ENCODE results near the gene WDFY1.

Gene WDFY1

DNA sequence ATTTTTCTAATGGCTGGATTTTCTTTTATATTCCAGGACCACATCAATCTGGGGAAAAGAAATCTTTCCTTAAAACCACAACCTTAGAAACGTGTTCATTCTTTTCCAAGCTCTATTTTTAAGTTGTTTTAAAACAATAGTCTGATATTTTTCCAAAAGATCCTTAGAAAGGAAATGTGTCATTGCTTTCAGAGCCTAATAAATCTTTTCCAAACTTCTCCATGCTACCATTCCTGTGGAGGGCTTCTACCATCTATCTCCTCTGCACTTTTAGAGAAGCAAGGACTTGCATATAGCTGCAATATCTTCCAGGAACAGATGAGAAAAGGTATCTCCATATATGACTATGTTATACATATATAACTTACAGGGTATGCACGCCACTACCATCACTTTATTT lies 21.2 kb downstream of the WDFY1 start:
- DNase-seq (ENCODE audit: low read depth), result peak; percentile 15
- TF ChIP-seq CTCF (conservative IDR thresholded peaks at IDR 0.05; ENCODE audit: control insufficient read depth, insufficient read depth, low read depth, low read length), result no peak
- no peak overlapping the region for H3K4me3 ChIP-seq (ENCODE audit: control insufficient read depth, low read depth, low read length)

DNA sequence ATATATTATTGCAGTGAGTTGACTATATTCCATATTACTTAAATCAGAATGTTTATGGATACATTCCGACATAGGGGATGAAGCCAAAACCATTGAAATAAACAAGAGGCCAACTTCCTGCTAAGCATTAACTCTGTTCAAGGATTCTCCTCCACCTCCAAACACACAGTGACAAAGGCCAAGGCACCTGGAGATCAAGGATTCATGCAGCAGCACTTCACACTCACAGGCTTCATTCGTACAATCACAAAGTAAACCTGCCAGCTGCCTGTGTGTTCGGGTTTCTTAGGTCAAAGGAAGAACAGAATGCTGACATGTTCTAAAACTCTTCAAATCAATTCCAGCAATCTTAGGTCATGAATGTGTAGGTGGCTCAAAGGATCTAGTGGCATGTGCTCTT lies 22.8 kb downstream of the WDFY1 start:
- no peak for DNase-seq (ENCODE audit: low read depth)
- no peak overlapping the region for H3K4me3 ChIP-seq (ENCODE audit: control insufficient read depth, low read depth, low read length)
- TF ChIP-seq CTCF (conservative IDR thresholded peaks at IDR 0.05; ENCODE audit: control insufficient read depth, insufficient read depth, low read depth, low read length), result no peak

DNA sequence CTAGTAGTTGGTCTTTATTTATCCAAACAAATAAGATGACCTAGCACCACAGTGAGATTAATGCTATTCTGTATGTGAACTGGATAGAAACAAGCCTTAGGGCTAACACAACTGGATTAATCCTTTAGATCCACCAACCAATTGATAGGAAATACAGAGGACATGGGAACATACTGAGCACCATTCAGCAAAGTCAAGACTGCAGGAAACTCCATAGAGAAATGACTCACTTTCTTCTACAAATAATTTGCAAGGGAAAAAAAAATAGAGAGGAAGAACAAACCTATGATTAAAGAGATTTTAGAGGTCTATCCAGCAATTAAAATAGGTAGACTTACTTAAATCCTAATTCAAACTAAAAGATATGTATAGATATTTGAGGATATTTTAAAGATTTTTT lies 23.9 kb downstream of the WDFY1 start:
- no peak overlapping the region for H3K4me3 ChIP-seq (ENCODE audit: control insufficient read depth, low read depth, low read length)
- TF ChIP-seq CTCF (conservative IDR thresholded peaks at IDR 0.05; ENCODE audit: control insufficient read depth, insufficient read depth, low read depth, low read length), result no peak
- DNase-seq (ENCODE audit: low read depth), result no peak

GRCh38 chr2:223920109-223920508 lies 25.0 kb downstream of the WDFY1 start:
- no peak for DNase-seq (ENCODE audit: low read depth)
- H3K4me3 ChIP-seq (ENCODE audit: control insufficient read depth, low read depth, low read length), result no peak overlapping the region
- no peak for TF ChIP-seq CTCF (conservative IDR thresholded peaks at IDR 0.05; ENCODE audit: control insufficient read depth, insufficient read depth, low read depth, low read length)

DNA sequence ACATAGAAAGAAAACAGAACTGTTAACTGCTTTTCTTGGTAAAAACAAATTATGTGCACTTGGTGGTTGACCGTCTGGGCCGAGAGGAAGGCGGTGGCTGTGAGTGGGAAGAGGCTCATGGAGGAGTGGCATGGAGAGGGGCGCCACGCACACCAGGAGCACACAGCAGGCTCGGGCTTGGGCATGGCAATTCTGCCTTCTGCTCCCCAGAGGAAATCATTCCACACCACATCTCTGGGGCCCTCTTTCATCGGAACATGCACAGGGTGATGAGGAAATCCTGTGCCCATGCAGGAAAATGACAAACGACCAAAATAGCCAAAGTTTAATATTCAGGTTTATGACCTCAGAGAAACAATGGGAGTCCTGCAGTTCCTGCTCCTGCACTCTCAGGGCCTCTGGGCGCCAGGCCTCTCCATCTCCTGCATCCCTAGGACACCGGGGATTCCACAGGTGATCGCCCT lies 26.4 kb downstream of the WDFY1 start:
- H3K4me3 ChIP-seq (ENCODE audit: control insufficient read depth, low read depth, low read length), result no peak overlapping the region
- no peak for DNase-seq (ENCODE audit: low read depth)
- no peak for TF ChIP-seq CTCF (conservative IDR thresholded peaks at IDR 0.05; ENCODE audit: control insufficient read depth, insufficient read depth, low read depth, low read length)

DNA sequence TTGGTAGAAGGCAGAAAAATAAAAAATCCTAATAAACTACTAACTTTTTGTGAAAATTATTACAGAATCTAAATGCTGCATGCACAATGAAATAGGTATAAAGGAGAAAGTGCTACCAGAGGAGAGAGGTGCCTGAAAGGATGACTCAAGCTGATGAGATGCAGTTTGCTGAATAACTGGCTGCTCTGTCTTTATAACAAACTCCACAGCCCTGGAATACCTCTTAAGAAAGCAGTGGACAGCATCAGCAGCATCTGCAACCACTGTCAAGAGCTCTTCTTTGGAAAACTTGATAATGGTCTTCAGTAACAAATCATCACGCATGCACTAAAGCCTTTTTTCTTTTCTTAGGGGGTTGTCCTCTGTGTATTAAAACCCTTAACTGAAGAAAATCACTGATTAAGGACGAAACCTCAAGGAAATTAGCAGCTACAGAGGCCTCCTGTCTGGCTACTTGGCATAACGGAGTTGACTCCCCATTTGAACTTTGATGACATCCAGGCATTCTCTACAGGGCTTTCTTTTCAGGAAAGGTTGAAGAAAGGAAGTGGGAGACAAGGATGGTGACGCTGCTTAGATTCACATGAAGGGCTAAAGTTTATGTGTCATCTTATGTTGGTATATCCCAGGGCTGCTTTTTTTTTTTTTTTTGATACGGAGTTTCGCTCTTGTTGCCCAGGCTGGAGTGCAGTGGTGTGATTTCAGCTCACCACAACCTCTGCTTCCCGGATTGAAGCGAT lies 28.8 kb downstream of the WDFY1 start:
- H3K4me3 ChIP-seq (ENCODE audit: control insufficient read depth, low read depth, low read length), result no peak overlapping the region
- no peak for TF ChIP-seq CTCF (conservative IDR thresholded peaks at IDR 0.05; ENCODE audit: control insufficient read depth, insufficient read depth, low read depth, low read length)
- no peak for DNase-seq (ENCODE audit: low read depth)
